Hindlimb muscle (tissue), 1 donor: Measurements from ENCODE around the gene ZNF136. TPM values are rescaled to one million over a fixed set of nuclear protein-coding genes. Genes with fewer than 3 reads are reported as not detected.
A peak's percentile ranks its signal among the peaks of the same experiment; 100 is the strongest.

Source experiments
- DNase-seq: peaks from one replicate; pipeline ENCODE4 v3.0.0-alpha.2; 2013
- polyA plus RNA-seq: library from polyadenylated mRNA; unstranded; fragments of 120-200 nt; gene quantifications from one replicate; pipeline ENCODE4 v1.2.1, GENCODE V29; 2013; ENCODE audit not compliant: insufficient read length

Gene ZNF136
- polyA plus RNA-seq, result 7.3 TPM

DNA sequence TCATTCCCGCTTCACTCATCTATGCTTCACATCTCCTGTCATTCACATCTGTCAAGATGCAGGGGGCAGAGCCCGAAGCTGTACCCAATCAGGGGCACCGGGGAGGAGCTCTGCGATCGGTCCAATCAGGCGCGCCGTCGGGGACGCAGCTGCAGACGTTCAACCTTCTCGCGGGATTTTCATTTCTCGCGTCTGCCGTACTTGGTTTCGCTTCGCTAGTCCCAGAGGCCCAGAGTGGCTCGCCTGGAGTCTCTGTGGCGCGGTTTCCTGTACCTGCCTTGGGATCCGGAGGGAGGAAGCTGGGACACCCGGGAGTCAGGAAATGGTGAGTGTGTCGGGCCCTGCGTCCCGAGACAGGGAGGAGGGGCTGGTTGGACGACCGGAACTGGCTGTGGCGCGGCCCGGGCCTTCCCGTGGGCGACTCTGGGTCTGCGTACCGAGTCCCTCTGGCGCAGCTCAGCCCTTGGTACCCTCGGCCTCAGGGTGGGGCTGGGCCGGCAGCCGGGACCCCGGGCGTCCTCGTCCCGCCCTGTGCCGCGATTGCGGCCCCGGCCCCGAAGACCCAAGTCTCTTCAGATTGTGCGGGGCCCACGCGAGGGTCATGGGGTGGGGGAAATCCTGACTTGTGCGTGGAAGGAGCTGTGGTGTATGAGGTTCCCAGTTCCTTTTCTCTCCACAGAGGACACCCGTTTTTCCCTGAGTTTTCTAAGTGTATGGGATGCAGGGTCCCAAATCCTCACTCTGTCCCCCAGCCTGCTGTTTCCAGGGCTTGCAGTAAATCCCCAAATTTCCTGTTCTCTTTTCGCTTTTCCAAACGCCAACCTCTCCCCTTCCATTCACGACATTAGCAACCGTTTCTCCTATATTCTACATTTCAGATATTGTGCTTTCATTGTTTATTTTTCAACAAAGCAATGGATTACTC lies at the start of gene ZNF136:
TSS of gene ZNF136 (plus strand) at position 215 of the 925 bp plus-strand sequence. CDS start at position 323, 108 bp downstream.
- peak; percentile 95 for DNase-seq

- no peak for DNase-seq
Observed at GRCh38 chr19:12113121-12113520, 49.8 kb upstream of the ZNF136 start.

DNA sequence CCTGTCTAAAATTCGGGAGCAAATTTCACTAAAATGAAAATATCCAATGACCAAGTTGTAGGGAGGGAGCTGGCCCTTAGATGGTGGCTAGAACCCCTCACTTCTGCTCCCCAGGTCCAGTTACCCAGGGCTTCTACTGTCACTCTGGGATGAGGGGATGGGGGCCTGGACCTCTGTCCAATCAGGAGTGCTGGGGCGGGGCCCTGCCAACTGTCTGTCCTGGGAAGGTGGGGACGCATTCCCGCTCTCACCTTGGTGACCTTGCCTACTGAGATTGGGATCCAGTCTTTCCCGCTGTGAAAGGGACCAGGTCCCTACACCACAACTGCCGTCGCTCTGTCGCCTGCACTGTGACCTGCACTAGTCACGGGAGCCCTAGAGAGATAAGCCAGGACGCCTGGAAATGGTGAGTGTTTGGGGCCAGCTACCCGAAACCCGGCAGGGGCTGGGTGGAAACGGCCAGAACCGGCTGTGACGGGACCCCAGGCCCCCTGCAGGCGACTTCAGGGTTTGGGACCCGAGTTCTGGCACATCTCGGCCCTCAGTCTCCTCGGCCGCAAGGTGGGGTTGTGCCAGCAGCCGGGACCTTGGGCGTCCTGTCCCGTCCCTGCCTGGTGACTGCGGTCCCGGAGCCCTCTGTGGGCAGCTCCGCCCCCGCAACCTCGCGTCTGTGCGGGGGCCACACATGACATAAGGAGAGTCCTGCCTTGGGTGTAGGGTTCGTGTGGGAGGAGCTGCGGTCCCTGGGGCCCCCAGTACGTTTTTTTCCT lies 45.5 kb upstream of the ZNF136 start:
- no peak for DNase-seq

DNA sequence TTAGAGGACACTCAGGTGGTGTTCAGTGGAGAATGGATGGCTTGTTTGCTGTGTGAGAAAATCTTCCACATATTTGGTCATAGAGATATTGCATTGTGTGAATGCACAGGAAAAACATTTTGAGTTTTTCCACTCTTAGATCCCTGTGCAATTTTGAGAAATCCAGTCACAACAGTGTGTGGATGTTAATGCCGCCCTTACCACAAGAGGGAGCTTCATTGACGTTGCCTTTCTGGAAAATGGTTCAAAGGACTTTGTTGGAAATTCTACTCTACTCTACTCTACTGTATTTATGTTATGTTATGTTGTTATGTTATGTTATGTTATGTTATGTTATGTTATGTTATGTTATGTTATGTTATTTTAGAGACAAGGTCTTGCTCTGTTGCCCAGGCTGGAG lies 36.2 kb upstream of the ZNF136 start:
- DNase-seq, result no peak

DNA sequence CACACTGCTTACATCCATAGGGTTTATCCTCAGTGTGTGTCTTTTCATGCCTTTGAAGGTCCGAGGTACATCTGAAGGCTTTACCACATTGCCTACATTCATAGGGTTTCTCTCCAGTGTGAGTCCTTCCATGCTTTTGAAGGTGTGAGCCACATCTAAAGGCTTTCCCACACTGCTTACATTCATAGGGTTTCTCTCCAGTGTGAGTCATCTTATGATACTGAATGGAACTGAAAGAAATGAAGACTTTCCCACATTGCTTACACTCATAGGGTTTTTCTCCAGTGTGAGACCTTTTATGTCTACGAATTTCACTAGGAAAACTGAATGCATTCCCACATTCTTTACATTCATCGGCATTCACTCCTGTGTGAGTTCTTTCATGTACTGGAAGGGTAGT lies 29.8 kb upstream of the ZNF136 start:
- DNase-seq, result no peak

GRCh38 chr19:12137221-12137940 lies 25.5 kb upstream of the ZNF136 start:
- DNase-seq, result no peak

DNA sequence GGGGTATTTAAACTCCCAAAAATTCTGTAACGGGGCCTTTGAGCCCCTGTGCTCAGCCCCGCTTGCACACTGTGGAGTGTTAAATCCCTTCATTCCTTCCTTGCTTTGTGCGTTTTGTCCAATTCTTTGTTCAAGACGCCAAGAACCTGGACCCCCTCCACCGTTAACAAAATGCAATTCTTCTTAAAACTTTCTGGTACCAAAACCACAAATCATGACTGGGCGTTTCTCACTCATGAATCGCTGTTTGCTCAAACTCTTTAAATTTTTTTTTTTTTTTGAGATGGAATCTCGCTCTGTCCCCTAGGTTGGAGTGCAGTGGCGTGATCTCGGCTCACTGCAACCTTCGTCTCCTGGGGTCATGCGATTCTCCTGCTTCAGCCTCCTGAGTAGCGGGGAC lies 23.6 kb upstream of the ZNF136 start:
- DNase-seq, result no peak

GRCh38 chr19:12139885-12140544 lies 22.9 kb upstream of the ZNF136 start, which contains the start of gene ZNF20:
Gene ZNF20 (minus strand): TSS chr19:12140350. CDS start chr19:12140182, 168 bp downstream.
- DNase-seq, result peak; percentile 96

GRCh38 chr19:12140545-12141404 lies 22.1 kb upstream of the ZNF136 start:
- DNase-seq, result peak; percentile 89

DNA sequence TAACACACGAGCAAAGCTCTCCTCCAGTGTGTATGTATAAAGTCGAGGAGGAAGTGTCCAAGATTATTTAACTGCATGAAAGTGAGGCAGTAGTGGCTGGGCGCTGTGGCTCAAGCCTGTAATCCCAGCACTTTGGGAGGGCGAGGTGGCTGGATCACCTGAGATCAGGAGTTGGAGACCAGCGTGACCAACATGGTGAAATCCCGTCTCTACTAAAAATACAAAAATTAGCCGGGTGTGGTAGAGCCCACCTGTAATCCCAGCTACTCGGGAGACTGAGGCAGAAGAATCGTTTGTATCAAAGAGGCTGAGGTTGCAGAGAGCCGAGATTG lies 21.5 kb upstream of the ZNF136 start:
- DNase-seq, result no peak

- DNase-seq, result no peak
Observed at GRCh38 chr19:12145348-12145747, 17.5 kb upstream of the ZNF136 start.

- DNase-seq, result no peak
Observed at GRCh38 chr19:12155324-12155860, 7.5 kb upstream of the ZNF136 start.

DNA sequence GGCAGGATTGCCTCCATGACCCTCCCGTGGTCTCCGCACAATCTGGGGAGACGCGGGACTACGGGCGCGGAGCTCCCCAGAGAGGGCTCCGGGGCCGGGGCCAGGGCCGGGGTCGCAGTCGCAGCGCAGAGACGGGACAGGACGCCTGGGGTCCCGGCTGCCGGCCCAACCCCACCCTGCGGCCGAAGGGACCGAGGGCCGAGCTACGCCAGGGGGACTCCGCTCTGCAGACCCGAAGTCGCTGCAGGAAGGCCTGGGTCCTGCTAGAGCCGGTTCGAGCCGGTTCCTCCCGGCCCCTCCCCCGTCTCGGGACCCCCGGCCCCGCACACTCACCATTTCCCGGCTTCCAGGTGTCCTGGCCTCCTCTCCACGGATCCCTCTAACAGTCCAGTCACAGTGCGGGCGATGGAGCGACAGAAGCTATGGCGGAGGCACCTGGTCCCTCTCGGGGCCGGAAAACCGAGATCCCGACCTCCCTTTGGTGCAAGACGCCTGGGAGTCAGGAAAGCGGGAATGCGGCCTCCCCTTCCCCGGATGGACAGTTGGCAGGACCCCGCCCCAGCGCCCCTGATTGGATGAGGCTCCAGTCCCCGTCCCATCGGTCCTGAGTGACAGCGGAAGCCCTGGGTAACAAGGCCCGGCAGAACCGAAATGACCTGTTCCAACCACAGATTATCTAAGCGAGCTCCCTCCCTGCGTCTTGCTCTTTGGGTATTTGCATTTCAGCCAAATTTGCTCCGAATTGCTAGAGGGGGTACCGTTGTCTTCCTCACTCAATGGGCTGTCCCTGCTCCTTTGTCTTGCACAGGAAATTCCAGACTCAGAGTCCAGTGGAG lies 6.5 kb upstream of the ZNF136 start, which contains the start of gene ZNF625:
TSS of gene ZNF625 (minus strand) at position 512 of the 836 bp plus-strand sequence. CDS start at position 336, 176 bp downstream.
- DNase-seq, result peak; percentile 87

GRCh38 chr19:12159773-12160414 lies 3.0 kb upstream of the ZNF136 start:
- no peak for DNase-seq

DNA sequence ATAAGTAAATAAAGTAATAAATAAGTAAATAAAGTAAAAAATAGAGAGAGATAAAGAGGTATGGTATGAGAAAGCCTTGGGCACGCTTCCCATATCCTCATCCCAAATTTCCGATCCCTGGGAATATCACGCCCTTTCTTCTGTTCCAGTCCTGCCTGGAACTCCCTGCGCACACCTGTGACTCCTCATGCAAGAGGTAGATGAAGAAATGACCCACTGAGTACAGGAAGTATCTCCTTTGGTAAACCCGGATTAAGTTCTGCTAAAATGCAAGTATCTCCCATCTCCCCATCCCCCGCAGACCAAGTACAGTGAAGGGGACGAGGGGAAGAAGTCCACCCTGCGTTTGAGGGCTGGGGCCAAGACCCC lies 399 bp upstream of the ZNF136 start:
- no peak for DNase-seq

GRCh38 chr19:12163826-12164225 lies 930 bp downstream of the ZNF136 start:
- no peak for DNase-seq

DNA sequence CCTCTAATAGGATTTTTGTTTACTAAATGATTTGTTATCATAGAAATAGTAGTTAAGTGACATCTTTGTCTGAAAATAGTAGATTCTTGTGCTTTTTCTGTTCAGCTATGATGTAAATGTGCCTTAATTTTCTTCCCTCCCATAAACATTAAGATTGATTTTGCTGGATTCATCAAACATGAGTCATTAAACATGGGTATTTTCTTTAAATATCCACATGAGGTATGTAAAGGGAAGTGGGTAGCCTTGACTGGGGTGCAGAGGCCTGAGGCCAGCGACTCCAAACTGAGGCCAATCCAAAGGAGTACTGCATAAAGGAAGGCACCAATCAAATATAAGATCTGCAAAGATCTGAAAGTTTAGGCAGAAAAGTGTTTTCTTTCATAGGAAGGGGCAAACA lies 3.7 kb downstream of the ZNF136 start:
- no peak for DNase-seq

DNA sequence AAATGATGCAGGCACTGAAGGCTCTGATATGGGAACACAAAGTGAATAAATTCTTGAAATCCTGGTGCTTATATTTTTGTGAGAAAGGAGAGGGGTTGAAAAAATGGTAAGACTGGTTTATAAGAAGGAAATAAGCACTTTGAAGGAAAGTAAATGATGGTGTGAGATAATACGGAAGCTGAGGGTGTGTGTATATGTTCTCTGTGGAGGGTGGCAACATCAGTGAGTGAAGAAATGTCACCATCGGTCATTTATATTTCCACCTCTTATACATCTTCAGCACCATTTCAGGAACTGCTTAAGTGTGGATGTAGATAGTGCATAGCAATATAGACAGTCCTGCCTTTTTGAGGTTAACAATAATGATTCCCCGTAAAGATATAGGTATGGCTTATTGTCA lies 17.5 kb downstream of the ZNF136 start:
- no peak for DNase-seq

DNA sequence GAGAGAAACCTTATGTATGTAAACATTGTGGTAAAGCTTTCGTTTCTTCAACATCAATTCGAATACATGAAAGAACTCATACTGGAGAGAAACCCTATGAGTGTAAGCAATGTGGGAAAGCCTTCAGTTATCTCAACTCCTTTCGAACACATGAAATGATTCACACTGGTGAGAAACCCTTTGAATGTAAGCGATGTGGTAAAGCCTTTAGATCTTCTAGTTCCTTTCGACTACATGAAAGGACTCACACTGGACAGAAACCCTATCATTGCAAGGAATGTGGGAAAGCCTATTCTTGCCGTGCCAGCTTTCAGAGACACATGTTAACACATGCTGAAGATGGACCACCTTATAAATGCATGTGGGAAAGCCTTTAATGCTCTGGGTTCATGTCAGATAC lies 24.7 kb downstream of the ZNF136 start:
- DNase-seq, result no peak
